ENCODE measurements around the gene UQCRC1.

The UQCRC1 gene

DNA sequence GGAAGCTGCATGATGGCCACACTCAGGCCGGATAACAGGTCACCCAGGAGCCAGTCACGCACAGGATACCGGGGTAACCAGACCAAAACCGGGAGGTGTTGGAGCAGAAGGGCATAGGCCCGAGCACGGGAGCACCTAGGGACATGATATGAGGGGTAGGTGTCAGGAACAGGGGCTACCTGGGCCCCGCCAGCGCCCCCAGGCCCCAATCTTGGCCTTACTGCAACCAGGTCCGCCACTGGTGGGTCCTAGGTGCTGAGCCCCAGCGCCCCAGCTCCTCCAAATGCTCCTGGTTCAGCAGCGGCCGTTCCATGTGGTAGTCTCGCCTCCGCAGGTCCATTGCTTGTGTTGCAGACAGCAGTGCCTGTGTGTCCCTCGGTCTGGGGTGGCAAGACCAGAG lies 23.8 kb upstream of the UQCRC1 start:
- no peak for DNase-seq (ENCODE audit: low read depth)

GRCh38 chr3:48631516-48632448 lies 22.3 kb upstream of the UQCRC1 start:
- DNase-seq (ENCODE audit: low read depth) = no peak

DNA sequence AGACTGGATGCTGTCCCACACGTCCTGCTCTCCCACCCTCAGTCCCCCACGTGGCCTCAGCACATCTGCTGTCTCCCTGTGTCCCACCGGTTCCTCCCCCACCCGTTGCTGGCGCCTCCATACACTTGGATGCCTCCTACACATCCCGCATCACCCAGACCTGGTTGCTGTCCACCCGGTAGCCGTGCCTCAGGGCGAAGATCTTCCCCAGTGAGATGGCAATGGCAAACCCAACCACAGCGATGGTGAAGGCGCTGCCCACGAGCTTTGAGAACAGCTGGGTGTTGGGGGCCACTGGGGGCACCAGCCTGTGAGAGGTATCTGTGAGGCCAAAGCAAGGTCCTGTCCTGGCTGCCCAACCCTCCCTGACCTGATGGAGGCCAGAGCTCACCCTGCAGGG lies 21.4 kb upstream of the UQCRC1 start:
- no peak for DNase-seq (ENCODE audit: low read depth)

GRCh38 chr3:48630407-48630806 lies 21.0 kb upstream of the UQCRC1 start:
- DNase-seq (ENCODE audit: low read depth) = no peak

- DNase-seq (ENCODE audit: low read depth) = no peak
Measured at GRCh38 chr3:48629894-48630293, 20.4 kb upstream of the UQCRC1 start.

GRCh38 chr3:48628277-48629017 lies 19.0 kb upstream of the UQCRC1 start:
- DNase-seq (ENCODE audit: low read depth) = no peak

- no peak for DNase-seq (ENCODE audit: low read depth)
Measured at GRCh38 chr3:48625600-48625999, 16.2 kb upstream of the UQCRC1 start.

DNA sequence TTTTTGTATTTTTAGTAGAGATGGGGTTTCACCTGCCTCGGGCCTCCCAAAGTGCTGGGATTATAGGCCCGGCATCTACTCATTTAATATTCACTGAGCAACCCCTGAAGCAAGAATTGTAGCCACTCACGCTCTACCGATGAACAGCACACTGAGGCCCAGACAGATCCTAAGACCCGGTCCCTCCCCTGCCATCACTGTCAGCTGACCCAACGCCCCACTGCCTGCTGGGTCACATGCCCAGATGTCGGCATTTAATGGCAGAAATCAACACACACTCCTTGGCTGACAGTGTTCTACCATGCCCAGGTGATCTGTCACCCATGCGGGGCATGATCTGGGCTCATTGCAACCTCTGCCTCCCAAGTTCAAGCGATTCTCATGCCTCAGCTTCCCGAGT lies 15.3 kb upstream of the UQCRC1 start:
- no peak for DNase-seq (ENCODE audit: low read depth)

DNA sequence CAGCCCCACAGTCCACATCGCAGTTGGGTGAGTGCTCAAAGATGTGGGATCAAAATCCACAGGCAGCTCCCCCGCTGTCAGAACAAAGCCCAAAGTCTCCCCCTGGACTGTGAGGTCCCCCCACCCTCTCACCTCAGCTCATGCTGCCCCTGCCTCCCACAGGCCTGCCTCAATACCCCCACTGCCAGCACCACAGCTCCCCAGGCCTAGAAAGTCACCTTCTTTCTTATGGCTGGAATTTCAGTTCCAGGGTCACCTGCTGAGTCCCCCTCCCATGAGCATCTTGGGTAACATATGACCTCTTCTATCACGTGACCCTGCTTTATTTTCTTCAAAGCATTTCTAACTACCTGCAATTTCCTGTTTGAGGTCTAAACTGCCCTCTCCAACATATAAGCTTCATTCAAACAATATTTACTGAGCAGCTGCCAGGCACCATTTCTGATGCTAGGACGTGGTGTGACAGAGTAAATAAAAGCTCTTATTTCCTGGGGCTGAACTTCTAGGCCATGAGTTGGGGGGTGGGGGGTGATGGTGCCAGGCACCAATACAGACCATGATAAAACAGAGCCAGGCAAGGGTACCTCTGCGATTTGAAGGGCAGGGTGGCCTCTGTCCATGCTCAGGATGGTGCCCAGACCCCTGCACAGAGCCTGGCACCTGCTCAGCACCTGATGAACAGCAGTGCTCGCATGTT lies 14.6 kb upstream of the UQCRC1 start:
- no peak for DNase-seq (ENCODE audit: low read depth)

- DNase-seq (ENCODE audit: low read depth) = no peak
Measured at GRCh38 chr3:48621461-48621869, 12.0 kb upstream of the UQCRC1 start, which contains the start of gene TMEM89. Gene TMEM89 (minus strand): TSS chr3:48621769. CDS start chr3:48621756, 13 bp downstream.

DNA sequence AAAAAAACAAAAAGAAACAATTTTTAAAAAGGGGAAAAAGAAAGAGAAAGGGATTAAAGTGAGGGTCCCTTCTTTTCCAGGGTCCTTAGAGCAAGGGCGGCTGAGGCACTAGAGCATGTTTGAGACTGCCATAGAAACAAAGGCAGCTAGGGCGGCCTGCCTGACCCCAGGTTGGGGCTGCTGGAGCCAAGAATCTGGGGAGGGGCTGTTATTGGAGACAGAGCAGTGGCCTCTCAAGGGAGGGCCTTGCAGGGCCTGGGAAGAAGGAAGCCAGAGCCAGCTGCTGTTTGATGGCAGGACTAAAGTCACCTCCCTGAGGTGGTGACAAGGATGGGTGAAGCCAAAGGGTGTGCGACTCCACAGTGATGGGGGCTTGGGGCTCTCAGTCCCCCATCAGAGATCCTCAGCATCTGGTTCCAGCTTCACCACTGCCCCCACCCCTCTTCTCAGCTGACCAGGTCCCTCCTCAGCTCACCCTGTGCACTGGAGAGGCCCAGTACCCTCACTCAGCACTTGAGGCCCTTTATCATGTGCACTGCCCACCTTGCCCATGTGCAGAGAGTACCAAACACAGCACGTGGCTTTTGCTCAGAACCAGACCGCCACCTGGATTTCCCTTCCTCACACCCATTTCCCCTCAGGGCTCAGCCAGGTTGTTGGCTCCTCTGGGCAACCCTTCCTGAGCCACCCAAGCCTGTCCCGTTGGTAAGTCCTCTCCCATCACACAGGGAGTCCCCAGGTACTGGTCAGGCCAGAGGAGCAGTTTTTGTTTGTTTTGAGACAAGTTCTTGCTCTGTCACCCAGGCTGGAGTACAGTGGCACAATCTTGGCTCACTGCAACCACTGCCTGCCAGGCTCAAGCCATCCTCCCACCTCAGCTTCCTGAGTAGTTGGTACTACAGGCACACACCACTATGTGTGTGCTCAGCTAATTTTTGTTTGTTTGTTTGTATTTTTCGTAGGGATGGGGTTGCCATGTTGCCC lies 10.4 kb upstream of the UQCRC1 start:
- no peak for DNase-seq (ENCODE audit: low read depth)

GRCh38 chr3:48617559-48617958 lies 8.1 kb upstream of the UQCRC1 start:
- DNase-seq (ENCODE audit: low read depth) = no peak

GRCh38 chr3:48614044-48614443 lies 4.6 kb upstream of the UQCRC1 start:
- DNase-seq (ENCODE audit: low read depth) = peak; percentile 83

DNA sequence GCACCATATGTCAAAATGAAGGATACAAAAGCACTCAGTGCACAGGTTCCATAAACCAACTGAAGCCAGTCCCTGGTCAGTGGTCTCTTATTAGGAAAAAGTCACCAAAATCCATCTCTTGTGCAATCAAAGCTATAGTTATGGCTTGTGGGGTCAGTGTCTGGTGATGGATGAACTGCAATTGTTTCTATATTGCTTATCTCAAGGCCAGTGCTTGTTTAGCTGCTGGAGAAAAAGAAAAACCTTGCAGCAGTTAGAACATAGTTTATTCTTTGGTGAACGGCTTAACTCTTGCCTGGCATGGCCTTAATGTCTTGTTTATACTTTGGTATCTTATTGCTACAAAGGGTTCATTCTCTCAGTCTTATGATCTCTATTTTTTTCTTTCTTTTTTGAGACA lies 2.9 kb upstream of the UQCRC1 start:
- DNase-seq (ENCODE audit: low read depth) = no peak

GRCh38 chr3:48607519-48607918 lies 1.9 kb downstream of the UQCRC1 start:
- DNase-seq (ENCODE audit: low read depth) = peak; percentile 37

DNA sequence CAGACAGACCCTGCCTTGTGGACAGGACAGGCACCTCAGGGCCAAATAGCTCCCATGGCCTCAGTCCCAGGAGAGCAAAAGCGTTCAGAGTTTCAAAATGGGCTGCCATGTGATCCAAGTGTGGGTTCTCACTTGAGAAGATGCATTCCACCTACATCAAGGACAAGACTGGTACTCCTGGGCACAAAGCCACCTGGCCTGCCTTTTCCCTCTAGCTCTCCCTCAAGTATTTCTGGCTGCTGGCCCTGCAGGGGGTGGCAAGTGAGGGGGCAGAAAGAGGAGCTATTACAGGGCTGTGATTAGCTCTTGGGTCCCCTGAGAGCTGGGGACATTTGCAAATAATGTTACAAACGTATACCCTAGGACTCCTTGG lies 7.8 kb downstream of the UQCRC1 start:
- DNase-seq (ENCODE audit: low read depth) = no peak

GRCh38 chr3:48600711-48601621 lies 8.5 kb downstream of the UQCRC1 start:
- no peak for DNase-seq (ENCODE audit: low read depth)

GRCh38 chr3:48599509-48600285 lies 9.7 kb downstream of the UQCRC1 start:
- DNase-seq (ENCODE audit: low read depth) = no peak

GRCh38 chr3:48599077-48599501 lies 10.4 kb downstream of the UQCRC1 start:
- no peak for DNase-seq (ENCODE audit: low read depth)

Measured in ELR (cell line).